ENCODE results near the gene OPRL1.

DNA sequence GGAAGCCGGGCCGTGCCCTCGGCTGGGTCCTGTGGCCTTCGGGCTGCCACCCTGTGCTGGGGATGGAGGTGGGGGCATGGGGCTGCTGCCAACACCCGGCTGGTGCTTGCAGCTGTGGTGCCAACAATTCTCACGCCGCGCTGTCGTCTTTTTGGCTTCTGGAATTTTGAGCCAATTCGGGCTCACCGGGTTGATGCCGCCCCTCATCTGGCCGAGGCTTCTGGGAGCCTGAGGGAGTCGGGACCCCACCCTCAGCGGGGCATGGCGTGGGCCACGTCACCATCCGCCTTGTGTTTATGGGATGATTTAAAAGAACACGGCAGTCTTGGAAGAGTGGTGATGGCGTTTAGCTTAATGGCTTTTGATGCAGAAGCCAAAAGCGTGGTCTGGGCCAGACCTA, 36.1 kb downstream of the OPRL1 start:
- TF ChIP-seq, protein P1, sequence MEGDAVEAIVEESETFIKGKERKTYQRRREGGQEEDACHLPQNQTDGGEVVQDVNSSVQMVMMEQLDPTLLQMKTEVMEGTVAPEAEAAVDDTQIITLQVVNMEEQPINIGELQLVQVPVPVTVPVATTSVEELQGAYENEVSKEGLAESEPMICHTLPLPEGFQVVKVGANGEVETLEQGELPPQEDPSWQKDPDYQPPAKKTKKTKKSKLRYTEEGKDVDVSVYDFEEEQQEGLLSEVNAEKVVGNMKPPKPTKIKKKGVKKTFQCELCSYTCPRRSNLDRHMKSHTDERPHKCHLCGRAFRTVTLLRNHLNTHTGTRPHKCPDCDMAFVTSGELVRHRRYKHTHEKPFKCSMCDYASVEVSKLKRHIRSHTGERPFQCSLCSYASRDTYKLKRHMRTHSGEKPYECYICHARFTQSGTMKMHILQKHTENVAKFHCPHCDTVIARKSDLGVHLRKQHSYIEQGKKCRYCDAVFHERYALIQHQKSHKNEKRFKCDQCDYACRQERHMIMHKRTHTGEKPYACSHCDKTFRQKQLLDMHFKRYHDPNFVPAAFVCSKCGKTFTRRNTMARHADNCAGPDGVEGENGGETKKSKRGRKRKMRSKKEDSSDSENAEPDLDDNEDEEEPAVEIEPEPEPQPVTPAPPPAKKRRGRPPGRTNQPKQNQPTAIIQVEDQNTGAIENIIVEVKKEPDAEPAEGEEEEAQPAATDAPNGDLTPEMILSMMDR (IDR thresholded peaks at IDR 0.05): no peak
- no peak for TF ChIP-seq POLR2A (IDR thresholded peaks at IDR 0.05)
